HepG2 (cell line): ENCODE results near the gene TMCC2. TPM values are rescaled to one million over a fixed set of nuclear protein-coding genes. Genes with fewer than 3 reads are reported as not detected.

Experiments used
- ATAC-seq: fragments of 200-7000 bp; cut with Tn5 transposase; 3 replicates; pipeline ENCODE4 v1.9.1; 2020; ENCODE audit warnings: mild to moderate bottlenecking, moderate library complexity
- BruUV-seq: library from RNA; stranded (reverse); fragments of 400-500 nt; replicated peaks from 2 replicates; lab custom pipeline; 2021; lab: Mats Ljungman, UMichigan
- CTCF ChIA-PET: fragments of 300-600 bp; formaldehyde crosslinking; extraction: SDS; loops from one replicate; lab custom pipeline; 2021; ENCODE audit warnings: low total read pairs, inconsistent platforms, low intra/inter-chr PET ratio; lab: Yijun Ruan, JAX
- POLR2A ChIA-PET: fragments of 350-600 bp; sonication (Branson Sonifier 250); formaldehyde crosslinking; loops from one replicate; lab custom pipeline; 2020; ENCODE audit warnings: antibody characterized with exemption, inconsistent platforms; lab: Yijun Ruan, JAX
- DNase-seq: peaks from one replicate; pipeline ENCODE4 v3.0.0-alpha.2; 2015; ENCODE audit warnings: low spot score
- FAIRE-seq: peaks from 3 replicates; lab custom pipeline; 2011; peaks lifted over from hg19 to GRCh38; lab: Jason Lieb, UNC
- H2AFZ ChIP-seq: one replicate; pipeline ENCODE4 v1.6.1; 2011; ENCODE audit warnings: low read length, inconsistent platforms
- H3K27ac ChIP-seq: fragments of 300-600 bp; 3 replicates; pipeline ENCODE4 v1.8.0; 2011; ENCODE audit warnings: mixed run types, mild to moderate bottlenecking, mixed read lengths, low read length, inconsistent platforms; ENCODE audit not compliant: insufficient read depth; ENCODE audit errors: extremely low read length
- H3K27me3 ChIP-seq, 2 experiments: fragments of 200-600 bp in 1 of 2; 2 replicates in 1 of 2; 3 replicates in 1 of 2; pipeline versions ENCODE4 v1.6.0 to v1.8.0; 2011; ENCODE audit warnings: low read length in 2 of 2, mild to moderate bottlenecking in 2 of 2, moderate library complexity in 2 of 2, inconsistent platforms in 1 of 2; ENCODE audit not compliant: insufficient read depth in 2 of 2, control insufficient read depth in 1 of 2
- H3K36me3 ChIP-seq, 2 experiments: fragments of 200-600 bp in 1 of 2; replicated peaks in 1 of 2; 2 replicates in 1 of 2; 3 replicates in 1 of 2; pipeline versions ENCODE4 v1.5.1 to v1.8.0; 2011; ENCODE audit warnings: low read length in 2 of 2, inconsistent platforms in 1 of 2; ENCODE audit not compliant: insufficient read depth in 2 of 2, control insufficient read depth in 1 of 2
- H3K4me1 ChIP-seq: 2 replicates; pipeline ENCODE4 v1.5.1; 2012; ENCODE audit warnings: low read length, inconsistent platforms; ENCODE audit not compliant: insufficient read depth
- H3K4me2 ChIP-seq: 2 replicates; pipeline ENCODE4 v1.6.0; 2011; ENCODE audit warnings: low read depth, low read length, inconsistent platforms
- H3K4me3 ChIP-seq, 3 experiments: fragments of 200-600 bp in 1 of 3; sonication (generic), shearing (Covaris generic) in 1 of 3; replicated peaks in 1 of 3; 2 replicates each; pipeline ENCODE4 v1.5.1; 2011 to 2016; ENCODE audit warnings: low read length in 3 of 3, inconsistent platforms in 2 of 3, low read depth in 2 of 3, mild to moderate bottlenecking in 2 of 3, control low read depth in 1 of 3, mixed read lengths in 1 of 3; ENCODE audit not compliant: insufficient read depth in 1 of 3
- H3K79me2 ChIP-seq: one replicate; pipeline ENCODE4 v1.6.1; 2011; ENCODE audit warnings: low read length, inconsistent platforms; ENCODE audit not compliant: insufficient read depth
- H3K9ac ChIP-seq: 2 replicates; pipeline ENCODE4 v1.6.0; 2011; ENCODE audit warnings: mild to moderate bottlenecking, low read depth, low read length, inconsistent platforms; ENCODE audit not compliant: insufficient read depth
- H3K9me3 ChIP-seq: 2 replicates; pipeline ENCODE4 v1.5.1; 2012; ENCODE audit warnings: mild to moderate bottlenecking, low read length
- H4K20me1 ChIP-seq: 2 replicates; pipeline ENCODE4 v1.6.0; 2011; ENCODE audit warnings: inconsistent platforms, mild to moderate bottlenecking, low read length, moderate library complexity; ENCODE audit not compliant: insufficient read depth
- AHDC1 ChIP-seq: sonication (generic); formaldehyde crosslinking; IDR thresholded peaks from 2 replicates; pipeline ENCODE4 v1.5.1; 2020; ENCODE audit warnings: mild to moderate bottlenecking, missing genetic modification reagents, borderline replicate concordance
- HMG20A ChIP-seq: IDR thresholded peaks from 2 replicates; pipeline ENCODE4 v1.6.1; 2016; ENCODE audit warnings: borderline replicate concordance
- KLF13 ChIP-seq: sonication (generic); formaldehyde crosslinking; IDR thresholded peaks from 2 replicates; pipeline ENCODE4 v1.4.0; 2020; ENCODE audit warnings: mild to moderate bottlenecking, missing genetic modification reagents
- PAX8 ChIP-seq: sonication (generic); formaldehyde crosslinking; IDR thresholded peaks from 2 replicates; pipeline ENCODE4 v1.8.0; 2022; ENCODE audit warnings: mild to moderate bottlenecking, missing genetic modification reagents, borderline replicate concordance
- RBM39 ChIP-seq: fragments of 200-400 bp; formaldehyde crosslinking; IDR thresholded peaks from one replicate; pipeline ENCODE4 v1.6.1; 2018; ENCODE audit warnings: antibody characterized with exemption, mild to moderate bottlenecking, low read depth, low read length; ENCODE audit not compliant: poor library complexity, severe bottlenecking
- TBL1XR1 ChIP-seq: fragments of 150-350 bp; IDR thresholded peaks from 2 replicates; pipeline ENCODE4 v1.6.1; 2014; ENCODE audit warnings: borderline replicate concordance, low read length; ENCODE audit not compliant: partially characterized antibody
- TOE1 ChIP-seq: sonication (generic); formaldehyde crosslinking; IDR thresholded peaks from 2 replicates; pipeline ENCODE4 v1.4.0; 2020; ENCODE audit warnings: mild to moderate bottlenecking, missing genetic modification reagents
- YEATS4 ChIP-seq: sonication (generic); formaldehyde crosslinking; IDR thresholded peaks from 2 replicates; pipeline ENCODE4 v1.4.0; 2020; ENCODE audit warnings: missing genetic modification reagents, borderline replicate concordance
- ZBTB26 ChIP-seq: IDR thresholded peaks from 2 replicates; pipeline ENCODE4 v1.6.1; 2016; ENCODE audit warnings: missing compliant biosample characterization, missing genetic modification reagents, borderline replicate concordance
- ZIK1 ChIP-seq: sonication (generic); formaldehyde crosslinking; IDR thresholded peaks from 2 replicates; pipeline ENCODE4 v1.5.0; 2020; ENCODE audit warnings: mild to moderate bottlenecking, low read depth, missing genetic modification reagents, borderline replicate concordance
- ZNF230 ChIP-seq: sonication (generic); formaldehyde crosslinking; IDR thresholded peaks from 2 replicates; pipeline ENCODE4 v1.4.0; 2020; ENCODE audit warnings: mild to moderate bottlenecking, missing genetic modification reagents
- ZNF33A ChIP-seq: sonication (generic); formaldehyde crosslinking; IDR thresholded peaks from 2 replicates; pipeline ENCODE4 v1.5.1; 2020; ENCODE audit warnings: missing genetic modification reagents, mild to moderate bottlenecking, moderate library complexity, borderline replicate concordance
- WGBS: methylation state at CpG from one replicate; pipeline ENCODE4 v1.1.6; 2017; ENCODE audit warnings: low lambda C conversion rate; 5-methylcytosine and 5-hydroxymethylcytosine counted together
- in situ Hi-C: cut with HindIII; loops from 2 replicates; pipeline ENCODE4 v1.10.0; 2017; ENCODE audit warnings: low pct_unique_long_range_greater_than_20kb; ENCODE audit not compliant: extremely low pct_ligation_motif_present
- intact Hi-C: fragments of 100-400 bp; cut with micrococcal nuclease; formaldehyde crosslinking; loops from one replicate; pipeline ENCODE4 v1.10.0; 2022; ENCODE audit not compliant: unreplicated experiment
- polyA plus RNA-seq, 8 experiments: library from polyadenylated mRNA; depleted of rRNA in 3 of 8; stranded (reverse) in 7 of 8; unstranded in 1 of 8; fragments of >200 nt; fragmentation: Illumina TruSeq in 4 of 8; extraction: Trizol in 4 of 8; gene quantifications; 2 replicates each; pipeline versions ENCODE4 v1.2.1 to v1.2.3, GENCODE V29; 2011 to 2016; ENCODE audit warnings: low read depth in 4 of 8, missing spikeins in 1 of 8, mixed read lengths in 1 of 8; ENCODE audit not compliant: insufficient read depth in 1 of 8
- total RNA-seq, 5 experiments: library from RNA; depleted of rRNA; stranded (reverse); fragments of >200 nt; fragmentation: Illumina TruSeq; extraction: Trizol; gene quantifications; 2 replicates each; pipeline ENCODE4 v1.2.3, GENCODE V29; 2016; ENCODE audit warnings: low read depth in 1 of 5

The TMCC2 gene
- total and polyA plus RNA-seq, 2 of the 13 experiments (the other 11 are each of a cell fraction or from before 2014, with no cell fraction given): 0.12 to 0.24 TPM

DNA sequence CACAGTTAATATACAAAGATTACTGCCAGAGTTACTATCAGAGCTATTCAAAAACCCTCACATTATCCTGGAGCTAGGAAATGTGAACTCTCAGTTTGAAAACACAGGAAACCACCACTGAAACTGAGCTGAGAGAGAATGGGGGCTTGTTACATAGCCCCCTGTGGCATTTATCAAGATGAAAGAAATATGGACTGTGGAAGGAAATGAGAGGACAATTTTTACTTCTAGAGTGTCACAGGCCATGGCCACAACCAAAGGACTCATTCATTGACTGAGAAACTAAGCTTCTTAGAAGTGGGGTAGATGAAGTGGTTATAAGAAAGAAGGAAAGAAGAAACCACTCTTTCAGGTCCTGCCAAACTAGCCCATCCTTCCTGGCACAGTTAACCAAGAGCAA lies 41.6 kb upstream of the TMCC2 start:
- Histone ChIP-seq H3K4me2 (no peak overlapping the region), H3K79me2 (peaks cover 4% of the 10 kb centered on the region), H3K27me3 (no peaks in the 10 kb centered on the region), H2AFZ (no peak overlapping the region), H3K4me1 (peaks cover 14% of the 10 kb centered on the region), H3K9ac (no peak overlapping the region), H4K20me1 (no peaks in the 10 kb centered on the region), H3K36me3 (peaks cover 0 to 3% of the 10 kb centered on the region in 2 experiments; a peak in 2 of 5 replicates), H3K9me3 (no peaks in the 10 kb centered on the region), H3K4me3 (no peak overlapping the region), H3K27ac (no peak overlapping the region)
- intact Hi-C loops (no loop called here), in situ Hi-C loops (no loop called here)
- ATAC-seq (no peak), DNase-seq (no peak), FAIRE-seq (no peak)
- CTCF ChIA-PET: no interaction called here
- POLR2A ChIA-PET: no interaction called here
- TF ChIP-seq ZIK1: no peak
- no TSS peak for BruUV-seq

DNA sequence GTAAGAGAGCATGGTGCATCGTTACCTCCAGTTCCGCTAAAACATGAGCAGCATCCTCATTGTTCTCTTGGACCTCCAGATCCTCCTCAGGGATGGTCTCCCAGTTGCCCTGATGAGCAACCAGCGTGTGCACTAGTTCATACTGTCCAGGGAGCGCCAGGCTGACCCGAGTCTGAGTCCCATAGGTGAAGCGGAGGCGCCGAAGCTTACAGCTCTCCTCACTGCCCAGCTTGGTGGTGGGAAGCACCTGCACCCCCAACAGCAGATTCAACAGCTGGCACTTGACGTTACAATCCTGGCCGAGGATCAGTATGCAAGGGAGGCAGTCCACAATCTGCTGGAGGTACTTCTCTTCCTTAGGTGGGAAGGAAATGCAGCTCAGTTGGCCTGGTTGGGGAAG lies 40.3 kb upstream of the TMCC2 start:
- ChIA-PET POLR2A (no interaction called here), CTCF (no interaction called here)
- Histone ChIP-seq H2AFZ (no peak overlapping the region), H3K4me1 (peaks cover 27% of the 10 kb centered on the region), H3K9ac (no peak overlapping the region), H4K20me1 (no peaks in the 10 kb centered on the region), H3K27ac (no peak overlapping the region), H3K79me2 (peaks cover 4% of the 10 kb centered on the region), H3K4me3 (no peak overlapping the region), H3K9me3 (no peaks in the 10 kb centered on the region), H3K36me3 (peaks cover 0 to 3% of the 10 kb centered on the region in 2 experiments; a peak in 2 of 5 replicates), H3K4me2 (no peak overlapping the region), H3K27me3 (no peaks in the 10 kb centered on the region)
- ATAC-seq: no peak
- BruUV-seq: no TSS peak
- in situ Hi-C loops (no loop called here), intact Hi-C loops (no loop called here)
- DNase-seq: no peak
- WGBS: 97% methylated on average over 10 of the region's 10 CpGs
- no peak for FAIRE-seq
- TF ChIP-seq HMG20A (CRISPR knock-in tag) (no peak), AHDC1 (no peak), ZNF230 (CRISPR knock-in tag) (no peak), TBL1XR1 (no peak), YEATS4 (CRISPR knock-in tag) (no peak), ZNF33A (no peak), RBM39 (no peak), TOE1 (CRISPR knock-in tag) (no peak), PAX8 (CRISPR knock-in tag) (no peak), KLF13 (no peak), ZBTB26 (CRISPR knock-in tag) (no peak)
